Endothelial cell of umbilical vein (primary cell): ENCODE measurements around the gene ADARB2. TPM values are rescaled to one million over a fixed set of nuclear protein-coding genes. Genes with fewer than 3 reads are reported as not detected.

Experiments used
- BruUV-seq: library from RNA; stranded (reverse); fragments of 400-500 nt; replicated peaks from 2 replicates; lab custom pipeline; 2021; lab: Mats Ljungman, UMichigan
- CTCF ChIA-PET: fragments of 300-600, 350-600 bp; sonication (Branson Sonifier 250); formaldehyde crosslinking; loops from one replicate; lab custom pipeline; 2021; ENCODE audit warnings: antibody characterized with exemption, inconsistent platforms; lab: Charles Lee
- POLR2A ChIA-PET: fragments of 300-600, 350-600 bp; sonication (Branson Sonifier 250); formaldehyde crosslinking; loops from one replicate; lab custom pipeline; 2021; ENCODE audit warnings: antibody characterized with exemption, inconsistent platforms; lab: Charles Lee
- DNase-seq: peaks from one replicate; pipeline ENCODE4 v3.0.0-alpha.2; 2011; ENCODE audit warnings: low read depth, low spot score
- FAIRE-seq: peaks from 2 replicates; lab custom pipeline; 2011; peaks lifted over from hg19 to GRCh38; lab: Jason Lieb, UNC
- H2AFZ ChIP-seq: 2 replicates; pipeline ENCODE4 v1.6.0; 2012; ENCODE audit warnings: low read depth, low read length, control low read depth, inconsistent platforms
- H3K27ac ChIP-seq: 2 replicates; pipeline ENCODE4 v1.5.1; 2011; ENCODE audit warnings: low read depth, mild to moderate bottlenecking, control low read depth, low read length, moderate library complexity; ENCODE audit not compliant: insufficient read depth
- H3K27me3 ChIP-seq, 2 experiments: 2 replicates each; pipeline versions ENCODE4 v1.6.0 to v1.6.1; 2011; ENCODE audit warnings: low read length in 2 of 2, mixed read lengths in 1 of 2; ENCODE audit not compliant: control insufficient read depth in 2 of 2, insufficient read depth in 2 of 2
- H3K36me3 ChIP-seq, 2 experiments: 2 replicates in 1 of 2; 3 replicates in 1 of 2; pipeline ENCODE4 v1.5.1; 2011; ENCODE audit warnings: low read length in 2 of 2, mild to moderate bottlenecking in 1 of 2, moderate library complexity in 1 of 2; ENCODE audit not compliant: control insufficient read depth in 2 of 2, insufficient read depth in 2 of 2; ENCODE audit errors: extremely low read depth in 1 of 2
- H3K4me1 ChIP-seq: 3 replicates; pipeline ENCODE4 v1.5.1; 2011; ENCODE audit warnings: mild to moderate bottlenecking, low read length; ENCODE audit not compliant: control insufficient read depth, insufficient read depth; ENCODE audit errors: extremely low read depth
- H3K4me2 ChIP-seq: 2 replicates; pipeline ENCODE4 v1.6.1; 2011; ENCODE audit warnings: low read length, control low read depth, mixed read lengths; ENCODE audit not compliant: insufficient read depth
- H3K4me3 ChIP-seq, 3 experiments: fragments of 200-600 bp in 1 of 3; sonication (generic), shearing (Covaris generic) in 1 of 3; replicated peaks in 1 of 3; 2 replicates each; pipeline ENCODE4 v1.5.1; 2011 to 2016; ENCODE audit warnings: control low read depth in 3 of 3, low read length in 3 of 3, mild to moderate bottlenecking in 2 of 3, inconsistent platforms in 1 of 3, low read depth in 1 of 3, moderate library complexity in 1 of 3; ENCODE audit not compliant: insufficient read depth in 1 of 3
- H3K79me2 ChIP-seq: 2 replicates; pipeline ENCODE4 v1.6.0; 2012; ENCODE audit warnings: low read length, inconsistent platforms; ENCODE audit not compliant: control insufficient read depth, insufficient read depth
- H3K9ac ChIP-seq: replicated peaks from 2 replicates; pipeline ENCODE3; 2011; ENCODE audit warnings: low read length, control low read depth; ENCODE audit not compliant: insufficient read depth; ENCODE audit errors: extremely low read depth
- H3K9me1 ChIP-seq: replicated peaks from 3 replicates; pipeline ENCODE4 v1.6.0; 2011; ENCODE audit warnings: mild to moderate bottlenecking, low read length; ENCODE audit not compliant: control insufficient read depth, insufficient read depth; ENCODE audit errors: extremely low read depth
- H3K9me3 ChIP-seq: replicated peaks from 2 replicates; pipeline ENCODE4 v1.5.1; 2012; ENCODE audit warnings: low read length, inconsistent platforms; ENCODE audit not compliant: control insufficient read depth, insufficient read depth
- H4K20me1 ChIP-seq: replicated peaks from 2 replicates; pipeline ENCODE3; 2011; ENCODE audit warnings: mild to moderate bottlenecking, low read length; ENCODE audit not compliant: control insufficient read depth, insufficient read depth; ENCODE audit errors: extremely low read depth
- CTCF ChIP-seq, 2 donors: IDR thresholded peaks; 1 replicate in 1 of 2; 2 replicates in 1 of 2; pipeline ENCODE4 v1.5.1; 2011; ENCODE audit warnings: low read length in 2 of 2, mild to moderate bottlenecking in 2 of 2, moderate library complexity in 2 of 2, control low read depth in 1 of 2, inconsistent platforms in 1 of 2, low read depth in 1 of 2; ENCODE audit not compliant: insufficient read depth in 1 of 2; ENCODE audit errors: extremely low read depth in 1 of 2
- EZH2 ChIP-seq: IDR thresholded peaks from 2 replicates; pipeline ENCODE4 v1.6.1; 2012; ENCODE audit warnings: borderline replicate concordance, low read depth, mild to moderate bottlenecking, moderate library complexity, low read length, inconsistent platforms; ENCODE audit not compliant: severe bottlenecking
- FOS ChIP-seq: IDR thresholded peaks from 2 replicates; pipeline ENCODE4 v1.6.1; 2011; ENCODE audit warnings: mild to moderate bottlenecking, low read length, moderate library complexity, borderline replicate concordance; ENCODE audit not compliant: insufficient read depth
- JUN ChIP-seq: IDR thresholded peaks from 2 replicates; pipeline ENCODE4 v1.6.1; 2011; ENCODE audit warnings: borderline replicate concordance, low read depth; ENCODE audit not compliant: insufficient read length, insufficient read depth
- MAX ChIP-seq: IDR thresholded peaks from 2 replicates; pipeline ENCODE4 v1.6.1; 2011; ENCODE audit not compliant: insufficient read depth, insufficient read length
- MYC ChIP-seq: IDR thresholded peaks from one replicate; pipeline ENCODE4 v1.6.1; 2011; ENCODE audit warnings: mild to moderate bottlenecking, low read depth, low read length
- POLR2A ChIP-seq: IDR thresholded peaks from 2 replicates; pipeline ENCODE4 v1.6.1; 2012; ENCODE audit warnings: low read depth, mild to moderate bottlenecking, control low read depth, low read length
- POLR2AphosphoS5 ChIP-seq: IDR thresholded peaks from 2 replicates; pipeline ENCODE4 v1.6.1; 2012; ENCODE audit warnings: low read depth, mild to moderate bottlenecking, control low read depth, low read length, moderate library complexity; ENCODE audit not compliant: insufficient read depth
- dilution Hi-C: fragments of 300-500 bp; cut with MboI; formaldehyde crosslinking; loops from one replicate; pipeline ENCODE4 v1.15.0; 2019; ENCODE audit warnings: low sequenced_read_pairs; ENCODE audit not compliant: extremely low pct_ligation_motif_present
- intact Hi-C: fragments of 100-400 bp; cut with micrococcal nuclease; formaldehyde crosslinking; loops from one replicate; pipeline ENCODE4 v1.10.0; 2022
- polyA plus RNA-seq, 4 experiments: library from polyadenylated mRNA; depleted of rRNA in 3 of 4; stranded (reverse) in 3 of 4; unstranded in 1 of 4; fragments of >200 nt; gene quantifications; 2 replicates each; pipeline versions ENCODE4 v1.2.1 to v1.2.3, GENCODE V29; 2011 to 2012; ENCODE audit warnings: missing spikeins in 1 of 4
- total RNA-seq: library from RNA; stranded (reverse); gene quantifications from 2 replicates; pipeline ENCODE4 v1.2.3, GENCODE V29; 2021

ADARB2 gene
- total and polyA plus RNA-seq, 2 donors (not counting 3 experiments of a cell fraction or from before 2014, with no cell fraction given), result not detected

- no peak for FAIRE-seq
- no peaks in the 10 kb centered on the region for H3K36me3 ChIP-seq
- POLR2A ChIA-PET, result no interaction called here
These were observed 405.8 kb downstream of the ADARB2 start for GRCh38 chr10:1331560-1331959.

More at GRCh38 chr10:1331560-1331959, 405.8 kb downstream of the ADARB2 start:
- no peaks in the 10 kb centered on the region for H3K79me2 ChIP-seq
- intact Hi-C loops (no loop called here), dilution Hi-C loops (no loop called here)
- H3K9me3 ChIP-seq, result no peaks in the 10 kb centered on the region
- no peaks in the 10 kb centered on the region for H3K4me1 ChIP-seq
- no peaks in the 10 kb centered on the region for H3K9me1 ChIP-seq
- H4K20me1 ChIP-seq, result no peaks in the 10 kb centered on the region
- no peak overlapping the region for H3K4me3 ChIP-seq
- no peak overlapping the region for H3K27ac ChIP-seq
- no TSS peak for BruUV-seq
- no peak for TF ChIP-seq POLR2A
- no peak for TF ChIP-seq MYC
- TF ChIP-seq MAX, result no peak
- TF ChIP-seq POLR2AphosphoS5, result no peak
- TF ChIP-seq JUN, result no peak
- TF ChIP-seq CTCF (IDR thresholded peaks at IDR 0.05; ENCODE audit: extremely low read depth in 1 of 2, insufficient read depth in 1 of 2, low read depth in 1 of 2, low read length in 2 of 2), result no peak
- no peak for TF ChIP-seq EZH2
- no peak for TF ChIP-seq FOS
- H3K27me3 ChIP-seq, result no peaks in the 10 kb centered on the region
- no peak for DNase-seq
- CTCF ChIA-PET, result no interaction called here
- H3K9ac ChIP-seq, result no peak overlapping the region
- no peak overlapping the region for H3K4me2 ChIP-seq
- H2AFZ ChIP-seq, result no peak overlapping the region
